Tibial nerve (tissue), 4 donors: ENCODE data around the gene SH2D3C.

Experiments
- EP300 ChIP-seq, 2 donors: sonication (generic); formaldehyde crosslinking; IDR thresholded peaks; one replicate each; pipeline ENCODE4 v1.6.1; 2017; ENCODE audit warnings: antibody characterized with exemption in 2 of 2, mild to moderate bottlenecking in 1 of 2
- POLR2A ChIP-seq, 2 donors: fragments of 450-650 bp; IDR thresholded peaks; one replicate each; pipeline ENCODE4 v1.6.1; 2017; ENCODE audit warnings: antibody characterized with exemption in 2 of 2, mild to moderate bottlenecking in 2 of 2, moderate library complexity in 2 of 2
- TF ChIP-seq, protein P1 (sequence below), 5 experiments: fragments of 200-600 bp in 3 of 5; fragments of 450-650 bp in 2 of 5; sonication (generic) in 3 of 5; IDR thresholded peaks; one replicate each; pipeline ENCODE4 v1.5.1; 2016 to 2019; ENCODE audit warnings: antibody characterized with exemption in 5 of 5, mild to moderate bottlenecking in 3 of 5, moderate library complexity in 2 of 5

DNA sequence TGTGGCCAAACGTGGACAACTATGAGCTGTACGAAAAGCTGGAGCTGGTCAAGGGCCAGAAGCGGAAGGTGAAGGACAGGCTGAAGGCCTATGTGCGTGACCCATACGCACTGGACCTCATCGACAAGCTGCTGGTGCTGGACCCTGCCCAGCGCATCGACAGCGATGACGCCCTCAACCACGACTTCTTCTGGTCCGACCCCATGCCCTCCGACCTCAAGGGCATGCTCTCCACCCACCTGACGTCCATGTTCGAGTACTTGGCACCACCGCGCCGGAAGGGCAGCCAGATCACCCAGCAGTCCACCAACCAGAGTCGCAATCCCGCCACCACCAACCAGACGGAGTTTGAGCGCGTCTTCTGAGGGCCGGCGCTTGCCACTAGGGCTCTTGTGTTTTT is 10.7 kb upstream of the SH2D3C start:
- TF ChIP-seq, protein P1, sequence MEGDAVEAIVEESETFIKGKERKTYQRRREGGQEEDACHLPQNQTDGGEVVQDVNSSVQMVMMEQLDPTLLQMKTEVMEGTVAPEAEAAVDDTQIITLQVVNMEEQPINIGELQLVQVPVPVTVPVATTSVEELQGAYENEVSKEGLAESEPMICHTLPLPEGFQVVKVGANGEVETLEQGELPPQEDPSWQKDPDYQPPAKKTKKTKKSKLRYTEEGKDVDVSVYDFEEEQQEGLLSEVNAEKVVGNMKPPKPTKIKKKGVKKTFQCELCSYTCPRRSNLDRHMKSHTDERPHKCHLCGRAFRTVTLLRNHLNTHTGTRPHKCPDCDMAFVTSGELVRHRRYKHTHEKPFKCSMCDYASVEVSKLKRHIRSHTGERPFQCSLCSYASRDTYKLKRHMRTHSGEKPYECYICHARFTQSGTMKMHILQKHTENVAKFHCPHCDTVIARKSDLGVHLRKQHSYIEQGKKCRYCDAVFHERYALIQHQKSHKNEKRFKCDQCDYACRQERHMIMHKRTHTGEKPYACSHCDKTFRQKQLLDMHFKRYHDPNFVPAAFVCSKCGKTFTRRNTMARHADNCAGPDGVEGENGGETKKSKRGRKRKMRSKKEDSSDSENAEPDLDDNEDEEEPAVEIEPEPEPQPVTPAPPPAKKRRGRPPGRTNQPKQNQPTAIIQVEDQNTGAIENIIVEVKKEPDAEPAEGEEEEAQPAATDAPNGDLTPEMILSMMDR (IDR thresholded peaks at IDR 0.05), result no peak
- TF ChIP-seq EP300 (IDR thresholded peaks at IDR 0.05) (no peak), POLR2A (IDR thresholded peaks at IDR 0.05) (no peak)
